K562 (cell line): Measurements from ENCODE around the gene ALKBH3. TPM values are rescaled to one million over a fixed set of nuclear protein-coding genes. Genes with fewer than 3 reads are reported as not detected.
A peak's percentile ranks its signal among the peaks of the same experiment; 100 is the strongest.

ENCODE experiments used
- ATF7 ChIP-seq: fragments of 450-650 bp; IDR thresholded peaks from 2 replicates; pipeline ENCODE4 v1.7.1; 2014; ENCODE audit warnings: mild to moderate bottlenecking, moderate library complexity
- CTCF ChIP-seq, 3 experiments: IDR thresholded peaks in 2 of 3; conservative IDR thresholded peaks in 1 of 3; 2 replicates each; pipeline ENCODE4 v1.5.1; 2011 to 2012; ENCODE audit warnings: low read length in 3 of 3, mild to moderate bottlenecking in 3 of 3, control low read depth in 2 of 3, improper control_type of control experiment in 1 of 3, inconsistent platforms in 1 of 3, low read depth in 1 of 3, mixed read lengths in 1 of 3, moderate library complexity in 1 of 3; ENCODE audit not compliant: insufficient read depth in 2 of 3
- CTCFL ChIP-seq: IDR thresholded peaks from 2 replicates; pipeline ENCODE4 v1.6.1; 2011; ENCODE audit warnings: borderline replicate concordance, low read depth, mild to moderate bottlenecking, moderate library complexity, low read length; ENCODE audit not compliant: insufficient read depth, poor library complexity, severe bottlenecking
- ELF4 ChIP-seq: fragments of 450-650 bp; formaldehyde crosslinking; IDR thresholded peaks from 2 replicates; pipeline ENCODE4 v1.4.0; 2022; ENCODE audit warnings: missing genetic modification characterization
- FOXK2 ChIP-seq, 2 experiments: fragments of 450-650 bp; IDR thresholded peaks in 1 of 2; conservative IDR thresholded peaks in 1 of 2; 2 replicates each; pipeline ENCODE4 v1.6.1; 2016; ENCODE audit warnings: low read depth in 2 of 2, mild to moderate bottlenecking in 1 of 2
- HEY1 ChIP-seq: fragments of 250-450 bp; sonication (Bioruptor Pico); IDR thresholded peaks from 2 replicates; pipeline ENCODE4 v1.5.0; 2020; ENCODE audit warnings: mild to moderate bottlenecking, moderate library complexity, borderline replicate concordance
- HLTF ChIP-seq: fragments of 450-650 bp; IDR thresholded peaks from 2 replicates; pipeline ENCODE4 v1.6.1; 2016
- JUN ChIP-seq, 2 experiments: sonication (generic) in 1 of 2; formaldehyde crosslinking in 1 of 2; IDR thresholded peaks; 2 replicates each; pipeline versions ENCODE4 v1.6.1 to v1.8.0; 2012 to 2022; ENCODE audit warnings: borderline replicate concordance in 2 of 2, mild to moderate bottlenecking in 2 of 2, improper control_type of control experiment in 1 of 2, low read depth in 1 of 2, low read length in 1 of 2, missing genetic modification reagents in 1 of 2
- MAZ ChIP-seq, 2 experiments: fragments of 450-650 bp in 1 of 2; sonication (generic) in 1 of 2; formaldehyde crosslinking; IDR thresholded peaks in 1 of 2; conservative IDR thresholded peaks in 1 of 2; 2 replicates each; pipeline versions ENCODE4 v1.4.0 to v1.5.0; 2020; ENCODE audit warnings: mild to moderate bottlenecking in 1 of 2, missing genetic modification reagents in 1 of 2
- RBM34 ChIP-seq: fragments of 200-400 bp; formaldehyde crosslinking; IDR thresholded peaks from 2 replicates; pipeline ENCODE4 v1.6.1; 2018; ENCODE audit warnings: low read length, borderline replicate concordance; ENCODE audit not compliant: insufficient read depth
- RHOXF2B ChIP-seq: fragments of 250-450 bp; sonication (Bioruptor Pico); conservative IDR thresholded peaks from 2 replicates; pipeline ENCODE4 v1.5.1; 2021
- SAP30 ChIP-seq: fragments of 200-600 bp; sonication (generic); IDR thresholded peaks from 2 replicates; pipeline ENCODE4 v1.6.1; 2012; ENCODE audit warnings: borderline replicate concordance, low read depth, mild to moderate bottlenecking, moderate library complexity, low read length, control low read depth, inconsistent platforms; ENCODE audit not compliant: insufficient read depth, poor library complexity, severe bottlenecking
- SMAD3 ChIP-seq: fragments of 450-650 bp; formaldehyde crosslinking; conservative IDR thresholded peaks from 2 replicates; pipeline ENCODE4 v1.4.0; 2020; ENCODE audit warnings: mild to moderate bottlenecking
- TAF15 ChIP-seq: fragments of 200-400 bp; formaldehyde crosslinking; IDR thresholded peaks from 2 replicates; pipeline ENCODE4 v1.6.1; 2017; ENCODE audit warnings: mild to moderate bottlenecking, low read depth, low read length, moderate library complexity
- ZBTB1 ChIP-seq: sonication (generic); formaldehyde crosslinking; IDR thresholded peaks from 2 replicates; pipeline ENCODE4 v1.8.1; 2023; ENCODE audit warnings: missing genetic modification reagents, low read depth, mild to moderate bottlenecking, borderline replicate concordance
- ZC3H11A ChIP-seq: IDR thresholded peaks from 2 replicates; pipeline ENCODE4 v1.6.1; 2012; ENCODE audit warnings: low read depth, low read length, improper control_type of control experiment
- ZNF316 ChIP-seq: fragments of 450-650 bp; IDR thresholded peaks from 2 replicates; pipeline ENCODE4 v1.6.1; 2016
- ZNF766 ChIP-seq: fragments of 200-800 bp; sonication (Bioruptor generic); conservative IDR thresholded peaks from 2 replicates; pipeline ENCODE4 v1.6.1; 2016; ENCODE audit warnings: missing genetic modification characterization, missing compliant biosample characterization
- polyA plus RNA-seq, 8 experiments: library from polyadenylated mRNA; depleted of rRNA in 4 of 8; stranded (reverse) in 5 of 8; unstranded in 3 of 8; fragments of >200 nt; fragmentation: Nextera tagmentation in 2 of 8; fragmentation: Illumina TruSeq in 1 of 8; extraction: Ambion mirVana in 2 of 8; extraction: Trizol in 1 of 8; gene quantifications; 2 replicates each; pipeline versions ENCODE4 v1.2.1 to v1.2.3, GENCODE V29; 2011 to 2014; ENCODE audit warnings: inconsistent platforms in 1 of 8, missing spikeins in 1 of 8
- total RNA-seq, 7 experiments: library from RNA; depleted of rRNA in 6 of 7; stranded (reverse); fragments of >200 nt in 6 of 7; fragmentation: Illumina TruSeq in 2 of 7; extraction: Trizol in 2 of 7; gene quantifications; 2 replicates each; pipeline versions ENCODE4 v1.2.1 to v1.2.3, GENCODE V29; 2011 to 2021; ENCODE audit warnings: low replicate concordance in 1 of 7

ALKBH3 gene
- total and polyA plus RNA-seq, 9 of the 15 experiments (the other 6 are each of a cell fraction or from before 2014, with no cell fraction given), result 16.0 to 49.9 (median 36.5) TPM

- TF ChIP-seq FOXK2 (conservative IDR thresholded peaks at IDR 0.05 in 1 of 2, IDR thresholded peaks at IDR 0.05 in 1 of 2; ENCODE audit: low read depth in 2 of 2), result 0 out of 4 replicates have a peak, but pooled peaks of 1 of the 2 experiments have one; percentile 15
- peak; percentile 74 for TF ChIP-seq ZNF316
- no peak for TF ChIP-seq ATF7
- no peak for TF ChIP-seq JUN (IDR thresholded peaks at IDR 0.05; ENCODE audit: borderline replicate concordance, low read depth, low read length)
- TF ChIP-seq JUN (CRISPR knock-in tag; IDR thresholded peaks at IDR 0.05; ENCODE audit: borderline replicate concordance), result no peak
- TF ChIP-seq RHOXF2B, result no peak
- TF ChIP-seq SMAD3 (CRISPR knock-in tag), result no peak
- no peak for TF ChIP-seq SAP30
- TF ChIP-seq ZC3H11A, result no peak
- no peak for TF ChIP-seq HEY1 (CRISPR knock-in tag)
- TF ChIP-seq CTCFL, result peak; percentile 89
- TF ChIP-seq RBM34, result no peak
- TF ChIP-seq ZNF766 (CRISPR knock-in tag), result no peak
- TF ChIP-seq ELF4 (CRISPR knock-in tag), result no peak
- TF ChIP-seq MAZ (CRISPR knock-in tag; conservative IDR thresholded peaks at IDR 0.05 in 1 of 2, IDR thresholded peaks at IDR 0.05 in 1 of 2), result peak; percentile 24 to 72; a peak in 2 of 4 replicates
- TF ChIP-seq CTCF (IDR thresholded peaks at IDR 0.05 in 2 of 3, conservative IDR thresholded peaks at IDR 0.05 in 1 of 3; ENCODE audit: insufficient read depth in 2 of 3, low read depth in 1 of 3, low read length in 3 of 3), result peak; percentile 79 to 96 (median 94)
- TF ChIP-seq TAF15, result no peak
- TF ChIP-seq ZBTB1, result no peak
- no peak for TF ChIP-seq HLTF
These were observed 66.4 kb downstream of the ALKBH3 start (continued) for GRCh38 chr11:43947003-43947500.
